HepG2 (cell line): Measurements from ENCODE around the gene ATXN2. TPM values are rescaled to one million over a fixed set of nuclear protein-coding genes. Genes with fewer than 3 reads are reported as not detected.
A peak's percentile ranks its signal among the peaks of the same experiment; 100 is the strongest.

Experiments
- BHLHE40 ChIP-seq: IDR thresholded peaks from 2 replicates; pipeline ENCODE4 v1.6.1; 2011; ENCODE audit warnings: low read length, improper control_type of control experiment
- CEBPG ChIP-seq: IDR thresholded peaks from 2 replicates; pipeline ENCODE4 v1.6.1; 2016
- CREM ChIP-seq, 2 experiments: sonication (generic) in 1 of 2; formaldehyde crosslinking in 1 of 2; IDR thresholded peaks; 2 replicates each; pipeline versions ENCODE4 v1.4.0 to v1.6.1; 2016 to 2020; ENCODE audit warnings: antibody characterized with exemption in 1 of 2, mild to moderate bottlenecking in 1 of 2, missing genetic modification reagents in 1 of 2
- EP300 ChIP-seq, 3 experiments: sonication (generic) in 1 of 3; formaldehyde crosslinking in 1 of 3; IDR thresholded peaks; 2 replicates each; pipeline versions ENCODE4 v1.5.1 to v1.6.1; 2011 to 2020; ENCODE audit warnings: low read depth in 2 of 3, low read length in 2 of 3, borderline replicate concordance in 1 of 3, improper control_type of control experiment in 1 of 3, mild to moderate bottlenecking in 1 of 3, missing genetic modification reagents in 1 of 3, moderate library complexity in 1 of 3
- FOSL1 ChIP-seq: sonication (generic); formaldehyde crosslinking; IDR thresholded peaks from 2 replicates; pipeline ENCODE4 v1.9.0; 2021; ENCODE audit warnings: missing genetic modification reagents, borderline replicate concordance
- FOXP1 ChIP-seq, 2 experiments: fragments of 450-650 bp in 1 of 2; IDR thresholded peaks; 2 replicates each; pipeline ENCODE4 v1.6.1; 2017 to 2018; ENCODE audit warnings: antibody characterized with exemption in 1 of 2
- GZF1 ChIP-seq: sonication (generic); formaldehyde crosslinking; IDR thresholded peaks from 2 replicates; pipeline ENCODE4 v1.5.1; 2020; ENCODE audit warnings: mild to moderate bottlenecking, missing genetic modification reagents
- HDAC1 ChIP-seq: sonication (generic); formaldehyde crosslinking; IDR thresholded peaks from 2 replicates; pipeline ENCODE4 v1.5.1; 2020; ENCODE audit warnings: mild to moderate bottlenecking, missing genetic modification reagents
- HMG20B ChIP-seq: conservative IDR thresholded peaks from 2 replicates; pipeline ENCODE4 v1.6.1; 2016; ENCODE audit warnings: missing genetic modification reagents, missing compliant biosample characterization
- KDM1A ChIP-seq: IDR thresholded peaks from 2 replicates; pipeline ENCODE4 v1.6.1; 2016; ENCODE audit warnings: missing compliant biosample characterization
- MBNL3 ChIP-seq: fragments of 250-450 bp; sonication (Bioruptor Pico); conservative IDR thresholded peaks from 2 replicates; pipeline ENCODE4 v1.8.0; 2022; ENCODE audit warnings: mild to moderate bottlenecking, inconsistent platforms
- PPARG ChIP-seq: conservative IDR thresholded peaks from 2 replicates; pipeline ENCODE4 v1.6.1; 2016; ENCODE audit warnings: missing biosample characterization, missing genetic modification reagents
- RCOR2 ChIP-seq: IDR thresholded peaks from 2 replicates; pipeline ENCODE4 v1.6.1; 2016; ENCODE audit warnings: missing biosample characterization, missing genetic modification reagents
- RFXANK ChIP-seq: IDR thresholded peaks from 2 replicates; pipeline ENCODE4 v1.6.1; 2016
- SOX5 ChIP-seq: IDR thresholded peaks from 2 replicates; pipeline ENCODE4 v1.6.1; 2016; ENCODE audit warnings: borderline replicate concordance
- ZFP1 ChIP-seq: IDR thresholded peaks from 2 replicates; pipeline ENCODE4 v1.6.1; 2016
- ZFX ChIP-seq: sonication (generic); formaldehyde crosslinking; IDR thresholded peaks from 2 replicates; pipeline ENCODE4 v1.4.0; 2020; ENCODE audit warnings: mild to moderate bottlenecking, low read depth, missing genetic modification reagents, moderate library complexity
- ZKSCAN1 ChIP-seq: fragments of 150-350 bp; IDR thresholded peaks from 2 replicates; pipeline ENCODE4 v1.6.1; 2014; ENCODE audit warnings: low read length
- ZNF124 ChIP-seq: sonication (generic); formaldehyde crosslinking; IDR thresholded peaks from 2 replicates; pipeline ENCODE4 v1.4.0; 2020; ENCODE audit warnings: missing genetic modification reagents
- ZNF44 ChIP-seq: sonication (generic); formaldehyde crosslinking; IDR thresholded peaks from 2 replicates; pipeline ENCODE4 v1.5.1; 2020; ENCODE audit warnings: mild to moderate bottlenecking, missing genetic modification reagents
- ZNF703 ChIP-seq: sonication (generic); formaldehyde crosslinking; IDR thresholded peaks from 2 replicates; pipeline ENCODE4 v1.5.1; 2020; ENCODE audit warnings: missing genetic modification reagents, mild to moderate bottlenecking, moderate library complexity, borderline replicate concordance
- ZNF776 ChIP-seq: sonication (generic); formaldehyde crosslinking; IDR thresholded peaks from 2 replicates; pipeline ENCODE4 v1.4.0; 2020; ENCODE audit warnings: mild to moderate bottlenecking, missing genetic modification reagents
- ZNF790 ChIP-seq: sonication (generic); formaldehyde crosslinking; IDR thresholded peaks from 2 replicates; pipeline ENCODE4 v1.8.0; 2022; ENCODE audit warnings: missing genetic modification reagents, mild to moderate bottlenecking, borderline replicate concordance
- polyA plus RNA-seq, 8 experiments: library from polyadenylated mRNA; depleted of rRNA in 3 of 8; stranded (reverse) in 7 of 8; unstranded in 1 of 8; fragments of >200 nt; fragmentation: Illumina TruSeq in 4 of 8; extraction: Trizol in 4 of 8; gene quantifications; 2 replicates each; pipeline versions ENCODE4 v1.2.1 to v1.2.3, GENCODE V29; 2011 to 2016; ENCODE audit warnings: low read depth in 4 of 8, missing spikeins in 1 of 8, mixed read lengths in 1 of 8; ENCODE audit not compliant: insufficient read depth in 1 of 8
- total RNA-seq, 5 experiments: library from RNA; depleted of rRNA; stranded (reverse); fragments of >200 nt; fragmentation: Illumina TruSeq; extraction: Trizol; gene quantifications; 2 replicates each; pipeline ENCODE4 v1.2.3, GENCODE V29; 2016; ENCODE audit warnings: low read depth in 1 of 5
- TF ChIP-seq, protein P1 (sequence below): sonication (generic); formaldehyde crosslinking; IDR thresholded peaks from 2 replicates; pipeline ENCODE4 v1.5.1; 2020; ENCODE audit warnings: mild to moderate bottlenecking, moderate library complexity, missing genetic modification reagents
- TF ChIP-seq, protein P2 (sequence below): sonication (generic); formaldehyde crosslinking; IDR thresholded peaks from 2 replicates; pipeline ENCODE4 v1.5.0; 2020; ENCODE audit warnings: mild to moderate bottlenecking, missing genetic modification reagents
- TF ChIP-seq, protein P3 (sequence below): sonication (generic); formaldehyde crosslinking; IDR thresholded peaks from 2 replicates; pipeline ENCODE4 v1.4.0; 2020; ENCODE audit warnings: missing genetic modification reagents, mild to moderate bottlenecking, borderline replicate concordance

ATXN2 gene
- total and polyA plus RNA-seq, 2 of the 13 experiments (the other 11 are each of a cell fraction or from before 2014, with no cell fraction given), result 18.1 to 27.1 TPM

GRCh38 chr12:111578276-111578970, 20.7 kb downstream of the ATXN2 start (continued):
- TF ChIP-seq EP300 (IDR thresholded peaks at IDR 0.05; ENCODE audit: low read depth in 2 of 2, low read length in 2 of 2) (peak in 1 of 2 experiments; percentile 11; a peak in 1 of 4 replicates), EP300 (CRISPR knock-in tag; IDR thresholded peaks at IDR 0.05; ENCODE audit: borderline replicate concordance) (peak; percentile 20; the same call in 1 of the 2 replicates), PPARG (peak; percentile 13; the same call in 1 of the 2 replicates), ZFX (peak; percentile 44; the same call in 1 of the 2 replicates), ZFP1 (CRISPR knock-in tag) (0 out of 2 replicates have a peak, but pooled peaks have one; percentile 43), BHLHE40 (peak; percentile 33; the same call in 1 of the 2 replicates), ZNF790 (no peak), RFXANK (CRISPR knock-in tag) (no peak), HDAC1 (CRISPR knock-in tag) (peak; percentile 43), FOSL1 (CRISPR knock-in tag) (0 out of 2 replicates have a peak, but pooled peaks have one; percentile 22), CEBPG (peak; percentile 81), RCOR2 (CRISPR knock-in tag) (0 out of 2 replicates have a peak, but pooled peaks have one; percentile 40), ZNF44 (CRISPR knock-in tag) (no peak), FOXP1 (IDR thresholded peaks at IDR 0.05) (0 out of 2 replicates have a peak, but pooled peaks have one; percentile 35), FOXP1 (CRISPR knock-in tag; IDR thresholded peaks at IDR 0.05) (peak; percentile 85), ZKSCAN1 (no peak), ZNF703 (no peak), HMG20B (CRISPR knock-in tag) (no peak), CREM (IDR thresholded peaks at IDR 0.05) (peak; percentile 20; the same call in 1 of the 2 replicates), CREM (CRISPR knock-in tag; IDR thresholded peaks at IDR 0.05) (no peak), SOX5 (CRISPR knock-in tag) (peak; percentile 41; the same call in 1 of the 2 replicates), ZNF776 (no peak), MBNL3 (no peak), KDM1A (CRISPR knock-in tag) (0 out of 2 replicates have a peak, but pooled peaks have one; percentile 17), GZF1 (CRISPR knock-in tag) (no peak), ZNF124 (CRISPR knock-in tag) (no peak)
- TF ChIP-seq, protein P1, sequence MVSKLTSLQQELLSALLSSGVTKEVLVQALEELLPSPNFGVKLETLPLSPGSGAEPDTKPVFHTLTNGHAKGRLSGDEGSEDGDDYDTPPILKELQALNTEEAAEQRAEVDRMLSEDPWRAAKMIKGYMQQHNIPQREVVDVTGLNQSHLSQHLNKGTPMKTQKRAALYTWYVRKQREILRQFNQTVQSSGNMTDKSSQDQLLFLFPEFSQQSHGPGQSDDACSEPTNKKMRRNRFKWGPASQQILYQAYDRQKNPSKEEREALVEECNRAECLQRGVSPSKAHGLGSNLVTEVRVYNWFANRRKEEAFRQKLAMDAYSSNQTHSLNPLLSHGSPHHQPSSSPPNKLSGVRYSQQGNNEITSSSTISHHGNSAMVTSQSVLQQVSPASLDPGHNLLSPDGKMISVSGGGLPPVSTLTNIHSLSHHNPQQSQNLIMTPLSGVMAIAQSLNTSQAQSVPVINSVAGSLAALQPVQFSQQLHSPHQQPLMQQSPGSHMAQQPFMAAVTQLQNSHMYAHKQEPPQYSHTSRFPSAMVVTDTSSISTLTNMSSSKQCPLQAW, result no peak
- TF ChIP-seq, protein P2, sequence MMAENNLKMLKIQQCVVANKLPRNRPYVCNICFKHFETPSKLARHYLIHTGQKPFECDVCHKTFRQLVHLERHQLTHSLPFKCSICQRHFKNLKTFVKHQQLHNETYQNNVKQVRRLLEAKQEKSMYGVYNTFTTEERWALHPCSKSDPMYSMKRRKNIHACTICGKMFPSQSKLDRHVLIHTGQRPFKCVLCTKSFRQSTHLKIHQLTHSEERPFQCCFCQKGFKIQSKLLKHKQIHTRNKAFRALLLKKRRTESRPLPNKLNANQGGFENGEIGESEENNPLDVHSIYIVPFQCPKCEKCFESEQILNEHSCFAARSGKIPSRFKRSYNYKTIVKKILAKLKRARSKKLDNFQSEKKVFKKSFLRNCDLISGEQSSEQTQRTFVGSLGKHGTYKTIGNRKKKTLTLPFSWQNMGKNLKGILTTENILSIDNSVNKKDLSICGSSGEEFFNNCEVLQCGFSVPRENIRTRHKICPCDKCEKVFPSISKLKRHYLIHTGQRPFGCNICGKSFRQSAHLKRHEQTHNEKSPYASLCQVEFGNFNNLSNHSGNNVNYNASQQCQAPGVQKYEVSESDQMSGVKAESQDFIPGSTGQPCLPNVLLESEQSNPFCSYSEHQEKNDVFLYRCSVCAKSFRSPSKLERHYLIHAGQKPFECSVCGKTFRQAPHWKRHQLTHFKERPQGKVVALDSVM (CRISPR knock-in tag), result peak; percentile 98
- TF ChIP-seq, protein P3, sequence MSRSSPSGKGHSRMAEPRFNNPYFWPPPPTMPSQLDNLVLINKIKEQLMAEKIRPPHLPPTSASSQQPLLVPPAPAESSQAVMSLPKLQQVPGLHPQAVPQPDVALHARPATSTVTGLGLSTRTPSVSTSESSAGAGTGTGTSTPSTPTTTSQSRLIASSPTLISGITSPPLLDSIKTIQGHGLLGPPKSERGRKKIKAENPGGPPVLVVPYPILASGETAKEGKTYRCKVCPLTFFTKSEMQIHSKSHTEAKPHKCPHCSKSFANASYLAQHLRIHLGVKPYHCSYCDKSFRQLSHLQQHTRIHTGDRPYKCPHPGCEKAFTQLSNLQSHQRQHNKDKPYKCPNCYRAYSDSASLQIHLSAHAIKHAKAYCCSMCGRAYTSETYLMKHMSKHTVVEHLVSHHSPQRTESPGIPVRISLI, result peak; percentile 62; the same call in 1 of the 2 replicates
